NCI-H2107 (cell line): Measurements from ENCODE around the gene SRPK2.

Source experiments
- DNase-seq: peaks from one replicate; lab custom pipeline; 2025; lab: John Stamatoyannopoulos, UW

The SRPK2 gene

GRCh38 chr7:105133986-105134655 is 254.6 kb downstream of the SRPK2 start:
- no peak for DNase-seq

DNA sequence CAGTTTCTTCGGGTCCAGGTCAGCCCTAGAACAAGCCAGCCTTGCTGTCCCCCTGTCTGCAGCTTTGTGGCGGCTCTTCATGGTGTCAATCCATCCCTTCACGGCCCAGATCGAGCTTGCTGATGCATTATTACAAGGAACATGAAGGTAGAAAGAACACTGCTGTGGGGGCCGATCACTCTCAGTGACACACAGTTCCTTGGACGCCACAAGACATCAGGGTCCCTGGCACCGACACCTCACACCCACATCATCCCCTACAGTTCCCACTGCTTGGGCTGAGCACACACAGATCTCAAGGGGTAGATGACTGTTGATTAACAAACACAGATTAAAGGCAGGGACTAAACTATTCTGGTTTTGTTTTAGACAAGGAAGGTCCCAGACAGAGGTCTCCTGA is 255.4 kb downstream of the SRPK2 start:
- no peak for DNase-seq

DNA sequence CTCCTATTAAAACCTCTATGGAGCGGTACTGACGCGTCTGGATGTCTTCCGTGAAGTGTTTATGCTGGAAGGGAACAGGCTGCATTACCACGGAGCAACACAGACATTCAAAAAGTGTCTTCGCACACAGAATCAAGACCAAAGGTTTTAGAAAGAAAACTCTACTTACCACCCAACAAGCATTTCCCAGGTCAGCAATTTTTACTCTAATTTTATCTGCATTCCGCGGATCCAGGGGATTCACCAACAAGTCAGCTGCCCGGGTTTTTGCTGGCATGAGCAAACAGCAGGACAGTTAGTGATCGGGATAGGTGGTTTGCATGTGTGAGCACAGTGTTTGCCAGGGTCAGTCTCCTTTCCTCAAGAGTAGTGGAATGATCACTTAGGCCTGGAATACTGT is 255.9 kb downstream of the SRPK2 start:
- DNase-seq = no peak

GRCh38 chr7:105132335-105132734 is 256.4 kb downstream of the SRPK2 start:
- no peak for DNase-seq

- no peak for DNase-seq
Observed at GRCh38 chr7:105131890-105132289, 256.8 kb downstream of the SRPK2 start.

DNA sequence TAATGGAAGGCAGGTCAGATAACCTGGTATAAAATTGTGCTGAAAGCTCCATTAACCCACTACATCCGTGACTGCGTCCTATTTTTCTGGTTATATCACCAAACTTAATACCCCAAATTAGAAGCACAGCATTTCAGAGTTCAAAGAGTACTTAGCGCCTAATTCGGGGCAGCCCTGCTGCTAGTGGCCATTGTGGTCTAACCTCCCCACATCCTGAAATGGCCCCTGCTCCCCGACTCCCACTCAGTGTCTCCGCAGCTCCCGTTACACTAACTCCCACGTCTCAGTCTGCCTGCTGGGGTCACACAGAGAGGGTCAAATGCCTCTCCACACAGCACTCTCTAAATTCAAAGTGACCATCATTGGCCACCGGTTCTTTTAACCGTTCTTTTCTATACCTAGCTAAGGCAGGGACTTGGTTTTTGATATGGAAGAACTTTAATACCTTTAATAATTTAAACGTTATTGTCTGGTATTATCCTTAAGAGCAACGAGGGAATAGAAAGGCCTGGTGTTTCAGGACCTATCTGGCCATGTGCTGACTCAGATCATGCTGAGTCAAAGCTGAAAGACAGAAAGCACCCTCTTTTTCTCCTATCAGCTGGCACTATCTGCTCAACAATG is 257.6 kb downstream of the SRPK2 start:
- no peak for DNase-seq

GRCh38 chr7:105130580-105130979 is 258.1 kb downstream of the SRPK2 start:
- no peak for DNase-seq

- no peak for DNase-seq
Observed at GRCh38 chr7:105130048-105130447, 258.7 kb downstream of the SRPK2 start.

GRCh38 chr7:105127179-105127578 is 261.5 kb downstream of the SRPK2 start:
- DNase-seq = no peak

GRCh38 chr7:105126436-105126975 is 262.2 kb downstream of the SRPK2 start:
- no peak for DNase-seq

DNA sequence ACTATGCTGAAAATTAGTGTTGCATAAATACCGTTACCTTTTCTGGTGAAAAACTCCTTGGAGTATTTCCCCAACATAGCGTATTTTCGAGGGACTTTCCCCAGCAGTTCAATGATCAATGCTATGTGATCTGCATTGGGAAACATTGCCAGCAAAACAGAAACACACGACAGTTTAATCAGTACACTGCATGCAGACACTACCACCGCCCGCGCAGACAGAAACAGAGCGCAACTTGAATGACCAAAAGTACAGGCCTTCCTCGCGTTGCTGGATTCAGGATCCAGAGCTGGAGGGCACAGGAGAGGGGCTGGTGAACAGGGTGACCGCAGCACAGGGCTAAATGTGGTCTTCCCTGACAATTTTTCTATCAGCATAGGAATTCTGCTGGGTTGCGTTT is 263.0 kb downstream of the SRPK2 start:
- no peak for DNase-seq

- no peak for DNase-seq
Observed at GRCh38 chr7:105122619-105123018, 266.1 kb downstream of the SRPK2 start.

GRCh38 chr7:105118612-105119600 is 269.8 kb downstream of the SRPK2 start:
- no peak for DNase-seq

DNA sequence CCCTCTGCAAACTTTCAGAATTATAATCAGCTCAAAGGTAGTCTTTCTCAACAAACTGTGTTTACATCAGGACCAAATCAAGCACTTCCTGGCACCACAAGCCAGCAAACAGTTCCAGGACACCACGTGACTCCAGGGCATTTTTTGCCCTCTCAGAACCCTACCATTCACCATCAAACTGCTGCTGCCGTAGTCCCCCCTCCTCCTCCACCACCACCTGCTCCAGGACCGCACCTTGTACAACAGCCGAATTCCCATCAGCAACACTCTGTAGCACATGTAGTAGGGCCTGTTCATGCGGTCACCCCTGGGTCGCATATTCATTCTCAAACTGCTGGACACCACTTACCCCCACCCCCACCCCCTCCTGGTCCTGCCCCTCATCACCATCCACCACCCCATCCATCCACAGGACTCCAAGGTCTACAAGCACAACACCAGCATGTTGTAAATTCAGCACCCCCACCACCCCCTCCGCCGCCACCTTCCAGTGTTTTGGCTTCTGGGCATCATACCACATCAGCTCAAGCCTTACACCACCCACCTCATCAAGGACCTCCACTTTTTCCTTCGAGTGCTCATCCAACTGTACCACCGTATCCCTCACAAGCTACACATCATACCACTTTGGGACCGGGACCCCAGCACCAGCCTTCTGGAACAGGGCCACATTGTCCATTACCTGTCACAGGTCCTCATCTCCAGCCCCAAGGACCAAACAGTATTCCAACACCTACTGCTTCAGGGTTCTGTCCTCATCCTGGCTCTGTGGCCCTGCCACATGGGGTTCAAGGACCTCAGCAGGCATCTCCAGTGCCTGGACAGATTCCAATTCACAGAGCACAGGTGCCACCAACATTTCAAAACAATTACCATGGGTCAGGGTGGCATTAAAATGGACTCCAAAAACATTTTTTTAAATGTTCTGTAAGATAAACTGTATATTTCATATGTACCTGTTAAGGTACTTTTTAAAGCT is 276.0 kb downstream of the SRPK2 start:
- DNase-seq = no peak

GRCh38 chr7:105107458-105107857 is 281.3 kb downstream of the SRPK2 start:
- DNase-seq = no peak

DNA sequence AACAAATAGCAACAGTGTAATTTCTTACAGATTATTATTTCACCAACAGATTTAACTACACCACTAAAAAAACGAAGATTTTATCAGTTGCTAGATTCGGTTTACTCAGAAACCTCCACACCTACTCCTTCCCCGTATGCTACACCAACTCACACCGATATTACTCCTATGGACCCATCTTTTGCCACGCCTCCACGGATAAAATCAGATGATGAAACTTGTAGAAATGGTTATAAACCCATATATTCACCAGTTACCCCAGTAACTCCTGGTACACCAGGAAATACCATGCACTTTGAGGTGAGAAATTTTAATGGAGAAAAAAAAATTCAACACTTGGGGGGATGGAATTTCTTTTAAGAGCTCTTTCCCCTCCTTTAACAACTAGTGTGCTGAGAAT is 282.2 kb downstream of the SRPK2 start:
- DNase-seq = no peak

DNA sequence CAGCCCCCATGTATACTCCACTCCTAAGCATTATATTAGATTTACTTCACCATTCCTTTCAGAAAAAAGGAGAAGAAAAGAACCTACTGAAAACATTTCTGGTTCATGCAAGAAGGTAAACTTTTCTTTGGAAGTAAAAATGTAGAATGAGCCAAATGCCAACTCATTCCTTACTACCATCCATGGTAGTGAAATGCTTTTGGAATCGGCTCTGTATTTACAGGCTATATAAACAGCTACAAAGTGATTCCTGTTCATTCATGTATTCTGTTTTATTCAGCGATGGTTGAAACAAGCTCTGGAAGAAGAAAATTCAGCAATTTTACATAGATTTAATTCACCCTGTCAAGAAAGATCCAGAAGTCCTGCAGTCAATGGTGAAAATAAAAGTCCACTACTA is 283.1 kb downstream of the SRPK2 start:
- no peak for DNase-seq

DNA sequence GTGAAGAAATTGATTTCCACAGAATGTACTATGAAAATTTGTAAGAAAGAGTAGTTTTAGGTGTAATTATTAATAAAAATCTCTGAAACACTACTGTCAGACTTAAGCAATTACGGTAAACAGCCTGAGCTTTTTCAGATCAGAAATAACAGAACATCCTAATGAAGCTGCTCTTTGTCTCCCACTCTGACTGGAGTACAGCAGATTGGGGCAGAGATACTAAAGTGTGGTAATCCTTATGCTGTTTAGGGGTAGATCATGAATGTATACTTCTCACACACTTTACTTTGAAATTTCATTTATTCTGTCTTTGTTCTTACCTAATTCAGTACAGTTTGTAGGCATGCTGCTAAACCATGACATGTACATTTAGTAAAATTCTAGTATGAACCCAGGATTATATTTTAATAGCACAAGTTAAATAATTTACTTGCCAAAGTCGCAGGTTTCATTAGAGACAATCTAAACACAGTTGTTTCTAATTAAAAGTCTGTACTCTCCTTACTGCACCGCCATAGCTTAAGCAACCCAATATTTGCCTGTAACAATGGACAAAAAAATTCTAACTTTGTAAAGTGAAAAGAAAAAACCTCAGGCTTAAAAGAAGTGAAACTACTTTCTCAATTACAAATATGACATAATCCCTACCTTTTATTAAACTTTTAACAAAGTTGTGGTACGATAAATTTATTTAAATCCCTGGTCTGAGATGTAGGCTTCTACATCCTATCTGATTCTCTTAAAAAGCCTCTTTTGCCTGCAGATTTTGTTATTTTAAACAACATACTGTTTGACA is 286.0 kb downstream of the SRPK2 start:
- no peak for DNase-seq

- DNase-seq = no peak
Observed at GRCh38 chr7:105101864-105102263, 286.9 kb downstream of the SRPK2 start.

GRCh38 chr7:105098863-105099515 is 289.7 kb downstream of the SRPK2 start:
- DNase-seq = no peak
